ENCODE measurements around the gene APAF1. TPM values are rescaled to one million over a fixed set of nuclear protein-coding genes. Genes with fewer than 3 reads are reported as not detected.

Gene APAF1
- total and polyA plus RNA-seq, 2 donors (not counting 3 experiments of a cell fraction or from before 2014, with no cell fraction given) = 7.2 to 35.2 TPM

- no peak for DNase-seq (ENCODE audit: low read depth, low spot score)
- Histone ChIP-seq H3K27me3 (ENCODE audit: control insufficient read depth in 2 of 2, insufficient read depth in 2 of 2, low read length in 2 of 2) (no peaks in the 10 kb centered on the region), H3K4me1 (ENCODE audit: control insufficient read depth, extremely low read depth, insufficient read depth, low read length) (no peaks in the 10 kb centered on the region), H3K9me3 (replicated peaks; ENCODE audit: control insufficient read depth, insufficient read depth, low read length) (no peaks in the 10 kb centered on the region), H3K36me3 (ENCODE audit: control insufficient read depth in 2 of 2, extremely low read depth in 1 of 2, insufficient read depth in 2 of 2, low read length in 2 of 2) (peaks cover 6 to 10% of the 10 kb centered on the region in 2 experiments), H3K9ac (replicated peaks; ENCODE audit: extremely low read depth, insufficient read depth, low read length) (no peak overlapping the region), H3K4me2 (ENCODE audit: insufficient read depth, low read length) (no peak overlapping the region), H3K27ac (ENCODE audit: insufficient read depth, low read depth, low read length) (no peak overlapping the region), H2AFZ (ENCODE audit: low read depth, low read length) (no peak overlapping the region), H3K4me3 (replicated peaks in 1 of 3; ENCODE audit: insufficient read depth in 1 of 3, low read depth in 1 of 3, low read length in 3 of 3) (no peak overlapping the region), H3K9me1 (replicated peaks; ENCODE audit: control insufficient read depth, extremely low read depth, insufficient read depth, low read length) (no peaks in the 10 kb centered on the region), H4K20me1 (replicated peaks; ENCODE audit: control insufficient read depth, extremely low read depth, insufficient read depth, low read length) (no peaks in the 10 kb centered on the region), H3K79me2 (ENCODE audit: control insufficient read depth, insufficient read depth, low read length) (no peaks in the 10 kb centered on the region)
- no TSS peak for BruUV-seq (replicated peaks)
- dilution Hi-C loops (cut with MboI; ENCODE audit: extremely low pct_ligation_motif_present, low sequenced_read_pairs) (no loop called here), intact Hi-C loops (cut with micrococcal nuclease) (no loop called here)
- no peak for TF ChIP-seq GATA2 (IDR thresholded peaks at IDR 0.05; ENCODE audit: insufficient read depth, insufficient read length, low read depth, low read length)
- ChIA-PET POLR2A (no interaction called here), CTCF (no interaction called here)
- no peak for FAIRE-seq
These were observed 69.3 kb downstream of the APAF1 start for GRCh38 chr12:98714426-98714825.

DNA sequence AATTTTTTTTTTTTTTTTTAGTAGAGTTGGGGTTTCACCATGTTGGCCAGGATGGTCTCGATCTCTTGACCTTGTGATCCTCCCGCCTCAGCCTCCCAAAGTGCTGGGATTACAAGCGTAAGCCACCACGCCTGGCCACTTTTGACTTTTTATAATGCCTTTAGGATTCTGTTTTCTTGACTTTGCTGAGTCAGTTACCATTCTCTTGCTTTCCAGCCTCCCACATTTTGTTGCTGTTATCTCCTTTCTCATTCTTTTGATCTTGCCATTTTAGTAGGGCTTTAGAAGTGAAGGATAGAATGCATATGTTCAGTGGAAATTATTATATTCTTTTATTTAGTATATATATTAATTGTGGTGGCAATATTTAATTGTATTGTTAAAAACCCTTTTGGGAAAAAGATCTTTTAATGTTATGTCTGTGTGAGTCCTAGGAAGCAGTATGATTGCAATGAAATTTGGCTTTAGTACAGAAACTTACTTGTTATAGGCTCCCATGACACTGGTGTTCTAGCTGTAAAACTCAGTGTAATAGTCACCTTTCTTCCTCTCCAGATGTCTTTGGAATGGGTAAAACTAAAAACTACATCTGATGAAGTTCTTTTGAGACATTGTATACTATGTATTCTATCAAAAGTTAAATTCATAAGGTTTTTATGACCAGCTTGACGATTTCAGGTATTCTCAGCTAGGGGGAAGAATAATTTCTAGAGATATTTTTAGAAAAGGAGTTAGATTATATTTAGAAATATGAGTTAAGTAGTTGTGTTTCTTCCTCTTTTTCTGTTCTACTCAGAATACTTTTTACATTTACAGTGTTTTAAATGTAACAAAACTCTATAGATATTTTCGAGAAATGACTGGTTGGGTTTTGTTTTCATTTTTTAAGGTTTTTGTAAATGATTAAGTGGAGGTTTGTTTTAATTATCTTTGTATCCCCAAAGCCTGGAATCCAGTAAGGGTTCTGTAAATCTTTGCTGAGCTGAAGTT is 74.7 kb downstream of the APAF1 start:
- no peaks in the 10 kb centered on the region for H3K4me1 ChIP-seq (ENCODE audit: control insufficient read depth, extremely low read depth, insufficient read depth, low read length)
- no peak overlapping the region for H3K27ac ChIP-seq (ENCODE audit: insufficient read depth, low read depth, low read length)
- intact Hi-C loops (cut with micrococcal nuclease) = no loop called here
- H3K36me3 ChIP-seq (ENCODE audit: control insufficient read depth in 2 of 2, extremely low read depth in 1 of 2, insufficient read depth in 2 of 2, low read length in 2 of 2) = peaks cover 0 to 11% of the 10 kb centered on the region in 2 experiments
- POLR2A ChIA-PET = no interaction called here
- dilution Hi-C loops (cut with MboI; ENCODE audit: extremely low pct_ligation_motif_present, low sequenced_read_pairs) = no loop called here
- BruUV-seq (replicated peaks) = no TSS peak
- H3K9ac ChIP-seq (replicated peaks; ENCODE audit: extremely low read depth, insufficient read depth, low read length) = no peak overlapping the region
- H3K4me3 ChIP-seq (replicated peaks in 1 of 3; ENCODE audit: insufficient read depth in 1 of 3, low read depth in 1 of 3, low read length in 3 of 3) = no peak overlapping the region
- H3K27me3 ChIP-seq (ENCODE audit: control insufficient read depth in 2 of 2, insufficient read depth in 2 of 2, low read length in 2 of 2) = no peaks in the 10 kb centered on the region
- H3K4me2 ChIP-seq (ENCODE audit: insufficient read depth, low read length) = no peak overlapping the region
- H4K20me1 ChIP-seq (replicated peaks; ENCODE audit: control insufficient read depth, extremely low read depth, insufficient read depth, low read length) = no peaks in the 10 kb centered on the region
- TF ChIP-seq FOS (IDR thresholded peaks at IDR 0.05; ENCODE audit: borderline replicate concordance, insufficient read depth, low read length) (no peak), POLR2AphosphoS5 (IDR thresholded peaks at IDR 0.05; ENCODE audit: insufficient read depth, low read depth, low read length) (no peak), JUN (IDR thresholded peaks at IDR 0.05; ENCODE audit: borderline replicate concordance, insufficient read depth, insufficient read length, low read depth) (no peak), MYC (IDR thresholded peaks at IDR 0.05; ENCODE audit: low read depth, low read length) (no peak), EZH2 (IDR thresholded peaks at IDR 0.05; ENCODE audit: borderline replicate concordance, low read depth, low read length, severe bottlenecking) (no peak), POLR2A (IDR thresholded peaks at IDR 0.05; ENCODE audit: low read depth, low read length) (no peak), GATA2 (IDR thresholded peaks at IDR 0.05; ENCODE audit: insufficient read depth, insufficient read length, low read depth, low read length) (no peak), MAX (IDR thresholded peaks at IDR 0.05; ENCODE audit: insufficient read depth, insufficient read length) (no peak)
- TF ChIP-seq, protein P1, sequence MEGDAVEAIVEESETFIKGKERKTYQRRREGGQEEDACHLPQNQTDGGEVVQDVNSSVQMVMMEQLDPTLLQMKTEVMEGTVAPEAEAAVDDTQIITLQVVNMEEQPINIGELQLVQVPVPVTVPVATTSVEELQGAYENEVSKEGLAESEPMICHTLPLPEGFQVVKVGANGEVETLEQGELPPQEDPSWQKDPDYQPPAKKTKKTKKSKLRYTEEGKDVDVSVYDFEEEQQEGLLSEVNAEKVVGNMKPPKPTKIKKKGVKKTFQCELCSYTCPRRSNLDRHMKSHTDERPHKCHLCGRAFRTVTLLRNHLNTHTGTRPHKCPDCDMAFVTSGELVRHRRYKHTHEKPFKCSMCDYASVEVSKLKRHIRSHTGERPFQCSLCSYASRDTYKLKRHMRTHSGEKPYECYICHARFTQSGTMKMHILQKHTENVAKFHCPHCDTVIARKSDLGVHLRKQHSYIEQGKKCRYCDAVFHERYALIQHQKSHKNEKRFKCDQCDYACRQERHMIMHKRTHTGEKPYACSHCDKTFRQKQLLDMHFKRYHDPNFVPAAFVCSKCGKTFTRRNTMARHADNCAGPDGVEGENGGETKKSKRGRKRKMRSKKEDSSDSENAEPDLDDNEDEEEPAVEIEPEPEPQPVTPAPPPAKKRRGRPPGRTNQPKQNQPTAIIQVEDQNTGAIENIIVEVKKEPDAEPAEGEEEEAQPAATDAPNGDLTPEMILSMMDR (IDR thresholded peaks at IDR 0.05; ENCODE audit: extremely low read depth in 1 of 2, insufficient read depth in 1 of 2, low read depth in 1 of 2, low read length in 2 of 2) = no peak
- CTCF ChIA-PET = interaction anchor here (2.2 to 3.8 kb wide), 2 partner anchors 8 to 279 kb away, joined by 7 to 15 read pairs; no protein-coding TSS in a partner anchor
- H3K9me3 ChIP-seq (replicated peaks; ENCODE audit: control insufficient read depth, insufficient read depth, low read length) = no peaks in the 10 kb centered on the region
- H3K9me1 ChIP-seq (replicated peaks; ENCODE audit: control insufficient read depth, extremely low read depth, insufficient read depth, low read length) = no peaks in the 10 kb centered on the region
- DNase-seq (ENCODE audit: low read depth, low spot score) (no peak), FAIRE-seq (no peak)
- no peak overlapping the region for H2AFZ ChIP-seq (ENCODE audit: low read depth, low read length)
- H3K79me2 ChIP-seq (ENCODE audit: control insufficient read depth, insufficient read depth, low read length) = no peaks in the 10 kb centered on the region
